Ammon's horn (tissue), 1 donor: Measurements from ENCODE around the gene RPL36.
"Not testable (repeated sequence)": the region's sequence is repeated elsewhere in the genome, so short reads cannot be mapped to it uniquely, and the experiment has no call there.

Experiments
- DNase-seq: peaks from one replicate; pipeline ENCODE4 v3.0.0-alpha.2; 2016; ENCODE audit warnings: low spot score

Gene RPL36

DNA sequence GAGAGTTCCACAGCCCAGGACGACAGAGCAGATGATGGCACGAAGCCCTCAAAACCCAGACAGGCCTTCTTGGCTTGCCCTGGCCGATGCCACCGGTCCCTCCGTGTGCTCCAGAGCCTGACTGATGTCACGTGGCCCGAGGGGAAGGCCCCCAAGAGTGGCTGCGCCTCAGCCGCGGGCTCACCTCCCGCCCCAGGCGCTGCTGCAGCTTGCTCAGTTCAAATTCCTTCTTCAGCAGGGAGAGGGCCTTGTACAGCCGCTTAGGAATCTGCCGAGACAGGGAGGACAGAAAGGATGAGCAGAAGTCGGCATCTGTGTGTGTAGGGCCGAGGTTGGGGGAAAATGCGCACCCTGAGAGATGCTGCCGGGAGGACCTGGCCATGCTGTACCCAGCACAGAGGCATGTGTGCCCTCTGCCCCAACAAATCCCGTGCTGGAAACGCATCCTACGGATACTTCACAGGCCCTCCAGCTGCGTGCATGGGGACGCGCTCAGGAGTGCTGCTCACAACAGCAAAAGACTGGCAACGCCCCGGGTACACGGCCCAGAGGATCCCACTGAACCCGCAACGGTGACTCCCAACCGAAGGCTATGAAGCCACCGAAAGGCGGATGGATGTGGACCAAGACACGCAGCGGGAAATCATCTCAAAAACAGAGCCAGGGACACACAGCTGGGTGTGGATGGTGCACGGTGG, 16.9 kb downstream of the RPL36 start:
- DNase-seq: no peak

DNA sequence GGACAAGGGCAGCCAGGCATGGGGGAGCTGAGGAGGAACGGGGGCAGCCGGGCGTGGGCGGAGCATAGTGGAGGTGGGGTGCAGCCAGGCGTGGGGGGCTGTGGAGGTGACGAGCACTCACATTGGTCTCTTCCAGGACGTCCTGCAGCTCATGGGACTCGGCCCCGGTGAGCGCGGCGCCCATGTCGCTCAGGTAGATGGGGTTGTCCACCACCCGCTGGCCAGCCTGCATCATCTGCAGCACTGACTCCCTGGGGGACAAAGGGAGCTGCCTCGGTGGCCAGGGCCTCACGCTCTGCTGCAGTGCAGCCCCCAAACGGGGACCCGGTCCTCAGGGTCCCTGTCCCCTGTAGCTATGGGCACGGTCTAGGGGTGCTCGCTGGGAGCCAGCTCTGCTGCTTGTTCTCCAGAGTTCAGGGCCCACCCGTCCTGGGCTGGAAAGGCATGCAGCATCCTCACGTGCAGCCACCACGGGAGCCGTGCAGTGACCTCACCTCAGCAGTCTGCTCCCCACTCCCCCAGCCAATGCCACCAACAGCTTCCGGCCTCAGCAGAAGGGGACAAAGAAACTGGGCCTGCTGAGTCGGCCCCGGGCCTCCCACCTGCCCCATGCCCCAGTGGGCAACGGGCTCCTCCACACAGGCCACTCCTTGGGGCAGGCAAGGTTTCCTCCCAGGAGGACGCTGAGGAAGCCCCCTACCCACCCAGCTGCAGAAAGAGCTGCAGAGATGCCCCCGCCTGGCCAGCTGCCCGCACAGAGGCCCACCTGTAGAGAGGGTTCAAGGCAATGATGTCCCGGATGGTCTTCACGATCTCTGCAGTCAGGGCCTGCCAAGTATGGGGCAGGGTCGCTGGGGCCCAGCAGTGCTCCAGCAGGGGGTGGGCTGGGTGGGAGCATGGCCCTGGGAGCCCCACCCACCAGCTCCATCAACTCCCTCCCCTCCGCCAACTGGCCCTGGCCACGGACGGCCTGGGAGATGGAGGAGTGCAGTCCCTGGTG, 17.8 kb downstream of the RPL36 start:
- no peak for DNase-seq

- DNase-seq: no peak
Measured at GRCh38 chr19:5711025-5711424, 20.9 kb downstream of the RPL36 start.

DNA sequence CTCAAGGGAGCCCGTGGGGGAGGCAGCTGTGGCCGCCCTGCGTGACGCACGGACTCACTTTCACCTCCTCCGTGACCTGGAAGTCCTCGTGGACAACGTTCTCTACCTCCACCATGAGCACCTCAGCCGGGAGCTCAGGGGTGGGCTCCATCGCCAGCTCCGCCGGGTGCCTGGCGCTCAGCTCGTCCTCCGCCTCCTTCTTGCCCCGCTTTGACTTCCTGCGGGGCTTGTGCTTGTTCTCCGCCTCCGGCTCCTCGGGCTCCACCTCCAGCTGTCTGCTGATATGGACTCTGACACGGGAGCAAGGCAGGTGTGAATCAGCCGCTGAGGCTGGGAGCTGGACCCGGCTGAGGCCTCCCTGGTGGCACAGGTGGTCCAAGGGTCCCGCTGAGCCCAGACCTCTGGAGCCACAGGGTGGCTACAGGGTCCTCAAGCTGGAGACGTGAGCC, 21.6 kb downstream of the RPL36 start:
- no peak for DNase-seq

DNA sequence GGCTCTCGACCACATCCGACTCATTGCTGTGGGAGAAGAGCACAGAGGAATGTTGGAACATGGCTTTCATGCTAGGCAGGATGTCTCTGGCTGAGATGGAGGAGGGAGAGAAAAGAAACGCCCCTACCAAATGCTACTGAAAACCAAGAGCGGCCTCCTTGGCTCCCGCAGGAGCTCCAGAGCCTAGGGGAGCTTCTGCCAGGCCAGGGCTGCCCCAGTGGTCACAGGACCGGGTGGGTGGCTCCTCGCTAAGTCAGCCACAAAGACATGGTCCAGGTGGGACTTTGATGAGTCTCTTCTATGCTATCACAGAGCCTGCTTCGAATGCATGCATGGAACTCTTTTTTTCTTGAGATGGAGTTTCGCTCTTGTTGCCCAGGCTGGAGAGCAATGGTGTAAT, 23.1 kb downstream of the RPL36 start:
- no peak for DNase-seq

DNA sequence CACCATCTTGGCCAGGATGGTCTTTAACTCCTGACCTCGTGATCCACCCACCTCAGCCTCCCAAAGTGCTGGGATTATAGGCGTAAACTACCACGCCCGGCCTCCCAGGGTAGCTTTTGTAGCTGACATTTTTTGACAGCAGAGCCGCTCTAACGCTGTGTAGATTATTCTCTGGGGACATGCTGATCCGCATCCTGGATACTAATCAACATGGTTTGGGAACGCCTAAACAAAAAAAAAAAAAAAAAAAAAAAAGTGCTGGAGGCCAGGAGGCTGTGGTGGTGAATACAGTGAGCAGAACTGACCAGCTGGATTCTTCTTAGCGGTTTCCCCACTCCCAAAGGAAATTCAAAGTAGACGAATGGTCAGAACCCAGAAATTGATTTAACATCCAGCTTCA, 24.7 kb downstream of the RPL36 start:
- DNase-seq: no peak

GRCh38 chr19:5717215-5717935, 27.3 kb downstream of the RPL36 start:
- no peak for DNase-seq

- DNase-seq: no peak
Measured at GRCh38 chr19:5718037-5718578, 28.0 kb downstream of the RPL36 start.

- DNase-seq: no peak
Measured at GRCh38 chr19:5718579-5719273, 28.6 kb downstream of the RPL36 start.

DNA sequence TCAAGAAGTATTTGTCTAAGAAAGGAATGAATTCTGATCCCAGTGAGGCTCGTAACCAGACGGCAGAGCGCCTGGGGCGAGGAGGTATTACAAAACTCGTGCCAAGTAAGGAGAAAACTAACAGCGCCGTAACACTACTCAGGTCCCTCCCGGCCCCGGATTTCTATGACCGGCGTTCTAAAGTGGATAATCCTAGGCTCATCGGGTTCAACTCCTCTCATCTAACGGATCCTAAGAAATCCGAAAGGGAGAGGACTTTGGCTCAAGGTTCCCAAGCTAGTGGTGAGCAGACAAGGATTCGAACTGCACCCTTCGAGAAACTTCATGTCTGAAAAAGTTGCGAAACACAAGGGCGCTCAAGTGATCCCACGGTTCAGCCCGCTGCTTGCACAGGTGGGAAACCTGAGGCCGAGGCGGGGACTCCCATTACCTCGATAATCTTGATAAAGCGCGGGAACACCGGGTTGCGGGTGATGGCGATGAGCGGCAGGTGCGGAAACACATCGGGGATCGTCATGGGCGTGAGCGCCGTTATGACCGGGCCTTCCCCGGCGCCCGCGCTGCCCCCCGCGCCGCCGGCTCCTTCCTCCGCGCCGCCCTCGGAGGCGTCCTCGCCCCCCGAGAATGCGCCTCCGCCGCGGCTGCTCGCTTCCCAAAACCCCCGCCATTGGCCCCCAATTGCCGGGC, 29.3 kb downstream of the RPL36 start:
- DNase-seq: no peak

GRCh38 chr19:5719961-5720790, 30.1 kb downstream of the RPL36 start, which contains the start of the genes CATSPERD and LONP1:
TSS of gene CATSPERD (plus strand) at chr19:5720637. CDS start at chr19:5720738, 101 bp downstream.
TSS of gene LONP1 (minus strand) at chr19:5720146. CDS start at chr19:5720132, 14 bp downstream.
- peak; percentile 99 for DNase-seq

- DNase-seq: no peak
Measured at GRCh38 chr19:5727453-5728050, 37.5 kb downstream of the RPL36 start.

- not testable (repeated sequence) for DNase-seq
Measured at GRCh38 chr19:5733172-5733571, 43.1 kb downstream of the RPL36 start.

GRCh38 chr19:5738423-5738822, 48.3 kb downstream of the RPL36 start:
- DNase-seq: no peak
